Mesenchymal stem cell (in vitro differentiated cells and primary cell): ENCODE data around the gene C12orf57.

Source experiments
- DNase-seq: peaks from one replicate; pipeline ENCODE4 v3.0.0-alpha.2; 2013
- H2AFZ ChIP-seq: one replicate; pipeline ENCODE4 v1.6.1; 2013; ENCODE audit warnings: low read depth, mild to moderate bottlenecking, control low read depth, inconsistent platforms, low read length, moderate library complexity
- H2AK5ac ChIP-seq: 2 replicates; pipeline ENCODE4 v1.6.1; 2013; ENCODE audit warnings: low read length, moderate library complexity, mild to moderate bottlenecking, inconsistent platforms; ENCODE audit not compliant: severe bottlenecking
- H2BK120ac ChIP-seq: one replicate; pipeline ENCODE4 v1.6.1; 2013; ENCODE audit warnings: low read depth, mild to moderate bottlenecking, inconsistent platforms, low read length, moderate library complexity
- H2BK12ac ChIP-seq, 2 experiments: one replicate each; pipeline ENCODE4 v1.6.1; 2013; ENCODE audit warnings: inconsistent platforms in 2 of 2, low read length in 2 of 2, mild to moderate bottlenecking in 2 of 2, moderate library complexity in 2 of 2, control low read depth in 1 of 2
- H2BK15ac ChIP-seq: one replicate; pipeline ENCODE4 v1.6.1; 2013; ENCODE audit warnings: mild to moderate bottlenecking, low read depth, inconsistent platforms; ENCODE audit not compliant: poor library complexity, severe bottlenecking
- H2BK5ac ChIP-seq: 2 replicates; pipeline ENCODE4 v1.6.1; 2013; ENCODE audit warnings: low read depth, mild to moderate bottlenecking, low read length, control low read depth, inconsistent platforms; ENCODE audit not compliant: poor library complexity, severe bottlenecking
- H3K14ac ChIP-seq, 2 experiments: one replicate each; pipeline ENCODE4 v1.6.1; 2013; ENCODE audit warnings: inconsistent platforms in 2 of 2, low read length in 2 of 2, control low read depth in 1 of 2, mild to moderate bottlenecking in 1 of 2, moderate library complexity in 1 of 2
- H3K18ac ChIP-seq, 2 experiments: one replicate each; pipeline ENCODE4 v1.6.1; 2013; ENCODE audit warnings: inconsistent platforms in 2 of 2, low read length in 2 of 2, control low read depth in 1 of 2, low read depth in 1 of 2, mild to moderate bottlenecking in 1 of 2
- H3K23ac ChIP-seq, 2 experiments: one replicate each; pipeline ENCODE4 v1.6.1; 2013; ENCODE audit warnings: inconsistent platforms in 2 of 2, low read length in 2 of 2, mild to moderate bottlenecking in 2 of 2, moderate library complexity in 2 of 2, control low read depth in 1 of 2
- H3K27ac ChIP-seq: 2 replicates; pipeline ENCODE4 v1.5.1; 2013; ENCODE audit warnings: mild to moderate bottlenecking, moderate library complexity, low read length, control low read depth, inconsistent platforms; ENCODE audit not compliant: poor library complexity, severe bottlenecking
- H3K27me3 ChIP-seq, 2 experiments: 2 replicates each; pipeline versions ENCODE4 v1.6.1 to v1.7.0; 2013; ENCODE audit warnings: low read length in 2 of 2, mild to moderate bottlenecking in 2 of 2, moderate library complexity in 2 of 2, control low read depth in 1 of 2, inconsistent platforms in 1 of 2; ENCODE audit not compliant: control insufficient read depth in 1 of 2, insufficient read depth in 1 of 2
- H3K36me3 ChIP-seq, 2 experiments: 2 replicates each; pipeline versions ENCODE4 v1.6.1 to v1.7.0; 2013; ENCODE audit warnings: low read length in 2 of 2, control low read depth in 1 of 2, inconsistent platforms in 1 of 2, low read depth in 1 of 2, mild to moderate bottlenecking in 1 of 2; ENCODE audit not compliant: insufficient read depth in 2 of 2, control insufficient read depth in 1 of 2
- H3K4ac ChIP-seq, 2 experiments: one replicate each; pipeline ENCODE4 v1.6.1; 2013; ENCODE audit warnings: inconsistent platforms in 2 of 2, low read length in 2 of 2, mild to moderate bottlenecking in 2 of 2, moderate library complexity in 2 of 2, control low read depth in 1 of 2, low read depth in 1 of 2
- H3K4me1 ChIP-seq: 2 replicates; pipeline ENCODE4 v1.6.1; 2013; ENCODE audit warnings: low read depth, low read length, control low read depth; ENCODE audit not compliant: control insufficient read depth, insufficient read depth
- H3K4me2 ChIP-seq: 2 replicates; pipeline ENCODE4 v1.6.1; 2013; ENCODE audit warnings: low read length, mild to moderate bottlenecking, inconsistent platforms; ENCODE audit not compliant: poor library complexity, severe bottlenecking
- H3K4me3 ChIP-seq, 2 experiments: 2 replicates each; pipeline versions ENCODE4 v1.5.1 to v1.7.0; 2013; ENCODE audit warnings: low read length in 2 of 2, mild to moderate bottlenecking in 2 of 2, control low read depth in 1 of 2, low read depth in 1 of 2; ENCODE audit not compliant: insufficient read depth in 1 of 2
- H3K79me1 ChIP-seq: replicated peaks from 2 replicates; pipeline ENCODE4 v1.6.1; 2013; ENCODE audit warnings: mild to moderate bottlenecking, control low read depth, low read length, inconsistent platforms; ENCODE audit not compliant: poor library complexity, severe bottlenecking
- H3K9ac ChIP-seq: 2 replicates; pipeline ENCODE4 v1.7.0; 2013; ENCODE audit warnings: mild to moderate bottlenecking, low read length, moderate library complexity
- H3K9me3 ChIP-seq: 2 replicates; pipeline ENCODE4 v1.7.0; 2013; ENCODE audit warnings: mild to moderate bottlenecking, low read length; ENCODE audit not compliant: control insufficient read depth
- H4K8ac ChIP-seq: one replicate; pipeline ENCODE4 v1.6.1; 2013; ENCODE audit warnings: inconsistent platforms, mild to moderate bottlenecking, low read length, moderate library complexity
- H4K91ac ChIP-seq: one replicate; pipeline ENCODE4 v1.6.1; 2013; ENCODE audit warnings: mild to moderate bottlenecking, low read length, inconsistent platforms
- whole genome bisulfite sequencing: methylation state at CpG from one replicate; pipeline ENCODE4 v1.1.7; 2013; ENCODE audit warnings: mixed read lengths; 5-methylcytosine and 5-hydroxymethylcytosine counted together

C12orf57 gene

DNA sequence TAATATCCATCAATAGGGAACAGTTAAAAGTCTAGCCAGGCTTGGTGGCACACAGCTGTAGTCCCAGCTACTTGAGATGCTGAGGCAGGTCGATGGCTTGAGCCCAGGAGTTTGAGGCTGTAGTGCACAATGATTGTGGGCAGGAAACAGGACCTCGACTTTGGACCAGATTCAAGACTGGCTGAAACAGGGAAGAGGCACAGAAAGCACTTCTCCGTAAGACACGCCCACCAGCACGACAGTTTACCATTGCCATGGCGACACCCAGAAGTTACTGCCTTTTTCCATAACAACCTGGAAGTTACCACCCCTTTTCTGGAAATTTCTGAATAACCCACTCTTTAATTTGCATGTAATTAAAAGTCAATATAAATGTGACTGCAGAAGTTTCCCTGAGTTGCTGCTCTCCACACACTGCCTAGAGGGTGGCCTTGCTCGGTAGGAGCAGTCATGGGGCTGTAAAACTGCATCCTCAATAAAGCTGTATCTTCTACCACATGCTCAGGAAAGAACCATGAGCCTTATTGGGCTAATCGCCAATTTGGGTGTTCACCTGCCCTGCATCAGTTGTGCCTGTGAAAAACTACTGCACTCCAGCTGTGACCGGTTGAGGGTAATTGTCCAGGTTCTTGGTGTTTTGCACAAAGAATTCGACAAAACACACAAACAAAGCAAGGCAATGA lies 43.8 kb upstream of the C12orf57 start:
- Histone ChIP-seq H4K91ac (no peak overlapping the region), H3K4me1 (peaks cover 3% of the 10 kb centered on the region), H3K14ac (no peak overlapping the region), H3K4ac (no peak overlapping the region), H3K27me3 (no peaks in the 10 kb centered on the region), H2BK15ac (no peak overlapping the region), H2BK120ac (no peak overlapping the region), H3K79me1 (no peaks in the 10 kb centered on the region), H2BK12ac (no peak overlapping the region), H3K4me3 (no peak overlapping the region), H3K9ac (no peak overlapping the region), H3K18ac (no peak overlapping the region), H3K36me3 (no peaks in the 10 kb centered on the region), H4K8ac (no peak overlapping the region), H3K23ac (no peak overlapping the region), H2BK5ac (no peak overlapping the region), H2AFZ (no peak overlapping the region), H3K27ac (no peak overlapping the region), H3K9me3 (no peaks in the 10 kb centered on the region), H3K4me2 (no peak overlapping the region), H2AK5ac (no peak overlapping the region)
- DNase-seq: peak; percentile 53
- WGBS: 86% methylated on average over 9 of the region's 10 CpGs

DNA sequence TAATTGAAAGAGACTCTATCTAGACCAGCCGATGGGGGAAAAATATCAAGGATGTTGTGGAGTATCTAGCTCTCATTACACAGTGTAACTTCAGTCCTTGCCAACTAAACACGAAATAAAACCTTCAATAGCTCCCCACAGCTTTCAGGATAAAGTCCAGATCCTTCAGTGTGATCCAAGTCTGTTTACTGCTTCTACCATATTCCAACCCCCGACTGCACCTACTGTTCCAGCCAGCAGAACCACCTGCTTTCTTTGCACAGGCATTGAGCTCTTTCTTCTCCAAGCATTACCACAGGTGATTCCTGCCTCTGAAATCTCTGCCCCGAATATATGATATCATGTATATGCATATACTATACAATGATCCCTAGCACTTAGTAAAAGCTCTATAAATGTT lies 41.4 kb upstream of the C12orf57 start:
- Histone ChIP-seq H2BK15ac (no peak overlapping the region), H3K27me3 (no peaks in the 10 kb centered on the region), H3K14ac (no peak overlapping the region), H4K8ac (no peak overlapping the region), H3K4me3 (no peak overlapping the region), H3K79me1 (no peaks in the 10 kb centered on the region), H2AK5ac (no peak overlapping the region), H2BK12ac (no peak overlapping the region), H3K36me3 (peaks cover 3 to 13% of the 10 kb centered on the region in 2 experiments), H2AFZ (no peak overlapping the region), H2BK120ac (no peak overlapping the region), H3K9me3 (no peaks in the 10 kb centered on the region), H2BK5ac (no peak overlapping the region), H3K4me2 (no peak overlapping the region), H3K27ac (no peak overlapping the region), H3K4ac (no peak overlapping the region), H3K9ac (no peak overlapping the region), H3K18ac (no peak overlapping the region), H3K23ac (no peak overlapping the region), H4K91ac (no peak overlapping the region), H3K4me1 (peaks cover 7% of the 10 kb centered on the region)
- 90% methylated on average over 3 of the region's 4 CpGs for WGBS
- DNase-seq: no peak

DNA sequence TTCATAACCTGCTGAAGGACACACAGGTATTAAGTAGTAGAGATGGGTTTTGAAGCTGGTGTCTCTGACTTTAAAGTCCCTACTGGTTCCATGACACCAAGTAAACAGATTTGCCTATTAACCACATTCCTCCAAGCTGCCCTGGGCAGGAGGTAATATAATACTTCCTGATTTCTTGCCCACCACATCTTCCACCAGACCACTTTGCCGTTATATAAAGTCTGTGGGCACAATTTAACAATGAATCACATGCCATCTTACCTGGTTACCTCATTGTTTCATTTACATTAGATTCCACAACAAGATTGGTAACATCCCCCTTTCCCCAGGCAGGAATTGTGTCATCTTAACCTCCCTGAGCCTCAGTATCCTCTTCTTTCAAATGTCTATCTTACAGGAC lies 40.1 kb upstream of the C12orf57 start:
- Histone ChIP-seq H3K4me2 (no peak overlapping the region), H2AFZ (no peak overlapping the region)

GRCh38 chr12:6904280-6905276 lies 39.2 kb upstream of the C12orf57 start, which contains the start of gene LRRC23:
TSS of gene LRRC23 (plus strand) at chr12:6904822. CDS start at chr12:6905634, 812 bp downstream.
- Histone ChIP-seq H4K91ac (no peak within 1 kb of the TSS), H2BK12ac (peak within 1 kb of the TSS in 1 of 2 experiments; percentile 67), H3K9ac (peak within 1 kb of the TSS; percentile 93), H3K4ac (peak within 1 kb of the TSS in 1 of 2 experiments; percentile 5), H3K18ac (peak within 1 kb of the TSS; percentile 37 to 94), H3K4me3 (peak within 1 kb of the TSS; percentile 79 to 91), H2AFZ (peak within 1 kb of the TSS; percentile 95), H3K4me1 (peaks cover 7% of the 10 kb centered on the region), H2BK15ac (no peak within 1 kb of the TSS), H3K4me2 (peak within 1 kb of the TSS; percentile 54), H4K8ac (peak within 1 kb of the TSS; percentile 75), H2BK120ac (no peak within 1 kb of the TSS), H3K14ac (peak within 1 kb of the TSS in 1 of 2 experiments; percentile 94), H3K79me1 (no peaks in the 10 kb centered on the region), H3K9me3 (no peaks in the 10 kb centered on the region), H3K27ac (peak within 1 kb of the TSS; percentile 21), H2AK5ac (peak within 1 kb of the TSS; percentile 9), H3K36me3 (peaks cover 3 to 19% of the 10 kb centered on the region in 2 experiments), H2BK5ac (no peak within 1 kb of the TSS), H3K27me3 (no peaks in the 10 kb centered on the region), H3K23ac (peak within 1 kb of the TSS in 1 of 2 experiments; percentile 9)
- DNase-seq: peak; percentile 97
- 7% methylated on average over 29 of the region's 34 CpGs for WGBS

More for the DNA sequence above, 40.1 kb upstream of the C12orf57 start:
- Histone ChIP-seq H2BK15ac (no peak overlapping the region), H3K14ac (no peak overlapping the region), H3K36me3 (peaks cover 3 to 19% of the 10 kb centered on the region in 2 experiments), H3K27ac (no peak overlapping the region), H4K91ac (no peak overlapping the region), H3K9ac (no peak overlapping the region), H3K18ac (no peak overlapping the region), H2BK12ac (no peak overlapping the region), H3K9me3 (no peaks in the 10 kb centered on the region), H2BK5ac (no peak overlapping the region), H3K4ac (no peak overlapping the region), H3K23ac (no peak overlapping the region), H2BK120ac (no peak overlapping the region), H4K8ac (no peak overlapping the region), H2AK5ac (no peak overlapping the region), H3K79me1 (no peaks in the 10 kb centered on the region), H3K27me3 (no peaks in the 10 kb centered on the region), H3K4me1 (peaks cover 7% of the 10 kb centered on the region), H3K4me3 (no peak overlapping the region)
- DNase-seq: no peak
- WGBS: 92% methylated on average over 1 of the region's 1 CpG
